WTC11 (cell line): ENCODE results near the gene SULF2. TPM values are rescaled to one million over a fixed set of nuclear protein-coding genes. Genes with fewer than 3 reads are reported as not detected.
A peak's percentile ranks its signal among the peaks of the same experiment; 100 is the strongest.

Experiments
- ATAC-seq: fragments of 200-7000 bp; cut with Tn5 transposase; 2 replicates; pipeline ENCODE4 v1.10.0; 2021; ENCODE audit warnings: mild to moderate bottlenecking, moderate library complexity
- CTCF ChIA-PET: fragments of 300-600 bp; sonication (Branson Sonifier 250); formaldehyde crosslinking; loops from one replicate; lab custom pipeline; 2021; ENCODE audit warnings: antibody characterized with exemption; lab: Charles Lee
- POLR2A ChIA-PET: fragments of 350-600 bp; sonication (Branson Sonifier 250); formaldehyde crosslinking; loops from one replicate; lab custom pipeline; 2021; ENCODE audit warnings: antibody characterized with exemption; lab: Charles Lee
- DNase-seq: peaks from one replicate; pipeline ENCODE4 v3.0.0; 2021; ENCODE audit warnings: low spot score
- H3K27ac Mint-ChIP-seq: 2 replicates; pipeline ENCODE4 v1.8.0; 2021; ENCODE audit warnings: mixed read lengths
- H3K27me3 Mint-ChIP-seq: 2 replicates; pipeline ENCODE4 v1.8.0; 2021; ENCODE audit warnings: low read depth, mild to moderate bottlenecking, moderate library complexity, mixed read lengths
- H3K36me3 Mint-ChIP-seq: 2 replicates; pipeline ENCODE4 v1.8.0; 2021; ENCODE audit warnings: mixed read lengths
- H3K4me1 Mint-ChIP-seq: 2 replicates; pipeline ENCODE4 v1.8.0; 2022; ENCODE audit warnings: mixed read lengths
- H3K4me3 Mint-ChIP-seq: 2 replicates; pipeline ENCODE4 v1.8.0; 2021; ENCODE audit warnings: mild to moderate bottlenecking, moderate library complexity, mixed read lengths
- H3K9me3 Mint-ChIP-seq: 2 replicates; pipeline ENCODE4 v1.8.0; 2021; ENCODE audit warnings: mixed read lengths
- ATF2 ChIP-seq: sonication (generic); formaldehyde crosslinking; IDR thresholded peaks from 2 replicates; pipeline ENCODE4 v1.8.1; 2022; ENCODE audit warnings: low read depth, missing genetic modification reagents, borderline replicate concordance
- CREB1 ChIP-seq: sonication (generic); formaldehyde crosslinking; IDR thresholded peaks from 2 replicates; pipeline ENCODE4 v1.8.0; 2023; ENCODE audit warnings: mild to moderate bottlenecking, missing genetic modification reagents
- CREM ChIP-seq: sonication (generic); formaldehyde crosslinking; IDR thresholded peaks from 2 replicates; pipeline ENCODE4 v1.8.1; 2022; ENCODE audit warnings: mild to moderate bottlenecking, missing genetic modification reagents, moderate library complexity
- ELF4 ChIP-seq: sonication (generic); formaldehyde crosslinking; IDR thresholded peaks from 2 replicates; pipeline ENCODE4 v1.8.1; 2022; ENCODE audit warnings: low read depth, mild to moderate bottlenecking, moderate library complexity, missing genetic modification reagents
- EMX1 ChIP-seq: fragments of 250-450 bp; sonication (Bioruptor Pico); IDR thresholded peaks from 2 replicates; pipeline ENCODE4 v1.8.0; 2021; ENCODE audit warnings: mild to moderate bottlenecking
- ETV6 ChIP-seq: sonication (generic); formaldehyde crosslinking; IDR thresholded peaks from 2 replicates; pipeline ENCODE4 v1.8.1; 2022; ENCODE audit warnings: mild to moderate bottlenecking, missing genetic modification reagents
- FOXP1 ChIP-seq: sonication (generic); formaldehyde crosslinking; IDR thresholded peaks from 2 replicates; pipeline ENCODE4 v1.8.0; 2022; ENCODE audit warnings: missing genetic modification reagents, mild to moderate bottlenecking, moderate library complexity, borderline replicate concordance
- FOXP4 ChIP-seq: sonication (generic); formaldehyde crosslinking; IDR thresholded peaks from 2 replicates; pipeline ENCODE4 v1.8.0; 2022; ENCODE audit warnings: mild to moderate bottlenecking, missing genetic modification reagents
- GRHL2 ChIP-seq: fragments of 250-450 bp; sonication (Bioruptor Pico); IDR thresholded peaks from 2 replicates; pipeline ENCODE4 v1.8.0; 2022; ENCODE audit warnings: mild to moderate bottlenecking, moderate library complexity; ENCODE audit not compliant: insufficient replicate concordance, severe bottlenecking
- IRF1 ChIP-seq: sonication (generic); formaldehyde crosslinking; IDR thresholded peaks from 2 replicates; pipeline ENCODE4 v1.8.0; 2023; ENCODE audit warnings: missing genetic modification reagents
- NFYB ChIP-seq: sonication (generic); formaldehyde crosslinking; conservative IDR thresholded peaks from 2 replicates; pipeline ENCODE4 v1.8.0; 2022; ENCODE audit warnings: low read depth, missing genetic modification reagents
- NR1H2 ChIP-seq: sonication (generic); formaldehyde crosslinking; IDR thresholded peaks from 2 replicates; pipeline ENCODE4 v1.9.0; 2021; ENCODE audit warnings: mild to moderate bottlenecking, moderate library complexity, missing genetic modification reagents
- OVOL2 ChIP-seq: fragments of 250-450 bp; sonication (Bioruptor Pico); IDR thresholded peaks from 2 replicates; pipeline ENCODE4 v1.9.0; 2021; ENCODE audit warnings: mild to moderate bottlenecking, borderline replicate concordance
- PREB ChIP-seq: sonication (generic); formaldehyde crosslinking; IDR thresholded peaks from 2 replicates; pipeline ENCODE4 v1.8.1; 2022; ENCODE audit warnings: mild to moderate bottlenecking, missing genetic modification reagents, moderate library complexity, borderline replicate concordance
- PRRX2 ChIP-seq: fragments of 250-450 bp; sonication (Bioruptor Pico); IDR thresholded peaks from 2 replicates; pipeline ENCODE4 v1.8.0; 2021; ENCODE audit warnings: mild to moderate bottlenecking
- RELA ChIP-seq: sonication (generic); formaldehyde crosslinking; IDR thresholded peaks from 2 replicates; pipeline ENCODE4 v1.8.1; 2022; ENCODE audit warnings: missing genetic modification reagents, mild to moderate bottlenecking, borderline replicate concordance
- SMAD4 ChIP-seq: sonication (generic); formaldehyde crosslinking; IDR thresholded peaks from 2 replicates; pipeline ENCODE4 v1.8.0; 2022; ENCODE audit warnings: mild to moderate bottlenecking, missing genetic modification reagents
- TCF7 ChIP-seq: sonication (generic); formaldehyde crosslinking; IDR thresholded peaks from 2 replicates; pipeline ENCODE4 v1.8.0; 2022; ENCODE audit warnings: mild to moderate bottlenecking, low read depth, missing genetic modification reagents, moderate library complexity
- ZBTB43 ChIP-seq: sonication (generic); formaldehyde crosslinking; IDR thresholded peaks from 2 replicates; pipeline ENCODE4 v1.8.1; 2023; ENCODE audit warnings: mild to moderate bottlenecking, missing genetic modification reagents
- ZNF232 ChIP-seq: sonication (generic); formaldehyde crosslinking; IDR thresholded peaks from 2 replicates; pipeline ENCODE4 v1.8.0; 2022; ENCODE audit warnings: mild to moderate bottlenecking, missing genetic modification reagents
- ZNF396 ChIP-seq: fragments of 250-450 bp; sonication (Bioruptor Pico); IDR thresholded peaks from 2 replicates; pipeline ENCODE4 v1.8.0; 2021; ENCODE audit warnings: mild to moderate bottlenecking, moderate library complexity, borderline replicate concordance
- ZNF423 ChIP-seq: fragments of 250-450 bp; sonication (Bioruptor Pico); IDR thresholded peaks from 2 replicates; pipeline ENCODE4 v2.1.2; 2022; ENCODE audit warnings: mild to moderate bottlenecking, moderate library complexity
- ZNF425 ChIP-seq: fragments of 250-450 bp; sonication (Bioruptor Pico); conservative IDR thresholded peaks from 2 replicates; pipeline ENCODE4 v1.9.0; 2021; ENCODE audit warnings: mild to moderate bottlenecking
- total RNA-seq: library from RNA; stranded (reverse); gene quantifications from 3 replicates; pipeline ENCODE4 v1.2.3, GENCODE V29; 2021

SULF2 gene
- total RNA-seq, 1 experiment from 2014 or later = 36.0 TPM

GRCh38 chr20:47662483-47663353 lies 122.6 kb downstream of the SULF2 start:
- Mint-ChIP-seq H3K36me3 (0 out of 2 replicates have a peak, but pooled peaks cover 3% of the 10 kb centered on the region), H3K27me3 (no peaks in the 10 kb centered on the region), H3K4me1 (peaks cover 19% of the 10 kb centered on the region), H3K27ac (no peak overlapping the region), H3K4me3 (no peak overlapping the region), H3K9me3 (no peaks in the 10 kb centered on the region)
- ChIA-PET CTCF (interaction anchor here (0.5 to 3.9 kb wide), 9 partner anchors 9 to 488 kb away, joined by 3 to 53 read pairs (median 5); no protein-coding TSS in a partner anchor), POLR2A (no interaction called here)
- ATAC-seq = no peak
- DNase-seq = no peak
- TF ChIP-seq ZNF232 (CRISPR knock-in tag) (no peak), GRHL2 (CRISPR knock-in tag) (no peak), IRF1 (CRISPR knock-in tag) (no peak), FOXP1 (CRISPR knock-in tag) (no peak), TCF7 (no peak), SMAD4 (CRISPR knock-in tag) (no peak), CREM (no peak), ZNF423 (no peak), ELF4 (CRISPR knock-in tag) (no peak), FOXP4 (CRISPR knock-in tag) (no peak), CREB1 (CRISPR knock-in tag) (no peak), ATF2 (CRISPR knock-in tag) (no peak)

GRCh38 chr20:47661714-47662113 lies 123.6 kb downstream of the SULF2 start:
- H3K27ac Mint-ChIP-seq = 0 out of 2 replicates have a peak overlapping the region, but pooled peaks have one; percentile 23
- TF ChIP-seq FOXP4 (CRISPR knock-in tag) = no peak
- no peak for TF ChIP-seq PREB (CRISPR knock-in tag)
- no peak for TF ChIP-seq EMX1 (CRISPR knock-in tag)
- TF ChIP-seq OVOL2 (CRISPR knock-in tag) = no peak
- TF ChIP-seq PRRX2 (CRISPR knock-in tag) = no peak
- no peak for TF ChIP-seq ZBTB43 (CRISPR knock-in tag)
- TF ChIP-seq ZNF396 = no peak
- TF ChIP-seq ZNF425 = no peak
- TF ChIP-seq SMAD4 (CRISPR knock-in tag) = no peak
- TF ChIP-seq ETV6 (CRISPR knock-in tag) = no peak
- no peak for TF ChIP-seq ZNF232 (CRISPR knock-in tag)
- no peak for TF ChIP-seq RELA
- TF ChIP-seq NR1H2 (CRISPR knock-in tag) = no peak
- no peak for TF ChIP-seq NFYB (CRISPR knock-in tag)

More at GRCh38 chr20:47661714-47662113, 123.6 kb downstream of the SULF2 start:
- Mint-ChIP-seq H3K4me3 (no peak overlapping the region), H3K4me1 (peaks cover 19% of the 10 kb centered on the region), H3K9me3 (no peaks in the 10 kb centered on the region), H3K27me3 (no peaks in the 10 kb centered on the region), H3K36me3 (0 out of 2 replicates have a peak, but pooled peaks cover 5% of the 10 kb centered on the region)
- POLR2A ChIA-PET = no interaction called here
- CTCF ChIA-PET = interaction anchor here (0.5 to 3.9 kb wide), 6 partner anchors 10 to 487 kb away, joined by 3 to 53 read pairs (median 4); no protein-coding TSS in a partner anchor
- DNase-seq (no peak), ATAC-seq (no peak)
